Measurements from ENCODE around the gene RRM2.

RRM2 gene

DNA sequence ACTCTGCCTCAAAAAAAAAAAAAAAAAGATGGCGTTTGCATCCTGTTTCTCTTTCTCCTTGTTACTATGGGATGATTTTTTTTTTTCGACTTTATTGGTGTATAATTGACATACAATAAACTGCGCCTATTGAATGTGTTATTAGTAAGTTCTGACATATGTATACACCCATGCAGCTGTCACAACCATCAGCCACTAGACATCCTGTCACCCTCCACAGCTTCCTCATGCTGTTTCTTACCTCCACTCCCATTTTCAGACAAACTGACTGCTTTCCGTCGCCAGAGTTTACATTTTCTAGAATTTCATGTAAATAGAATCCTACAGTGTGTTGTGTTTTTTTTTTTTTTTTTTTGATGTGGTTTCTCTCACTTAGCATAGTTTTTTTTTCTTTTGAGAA is 27.9 kb downstream of the RRM2 start:
- TF ChIP-seq CTCF (IDR thresholded peaks at IDR 0.05; ENCODE audit: extremely low read depth, missing control alignments): no peak
- no peak for DNase-seq (ENCODE audit: low spot score)

- no peak for TF ChIP-seq CTCF (IDR thresholded peaks at IDR 0.05; ENCODE audit: extremely low read depth, missing control alignments)
- DNase-seq (ENCODE audit: low spot score): no peak
Measured at GRCh38 chr2:10151462-10151861, 28.9 kb downstream of the RRM2 start.

GRCh38 chr2:10157293-10157692 is 34.8 kb downstream of the RRM2 start:
- DNase-seq (ENCODE audit: low spot score): no peak

DNA sequence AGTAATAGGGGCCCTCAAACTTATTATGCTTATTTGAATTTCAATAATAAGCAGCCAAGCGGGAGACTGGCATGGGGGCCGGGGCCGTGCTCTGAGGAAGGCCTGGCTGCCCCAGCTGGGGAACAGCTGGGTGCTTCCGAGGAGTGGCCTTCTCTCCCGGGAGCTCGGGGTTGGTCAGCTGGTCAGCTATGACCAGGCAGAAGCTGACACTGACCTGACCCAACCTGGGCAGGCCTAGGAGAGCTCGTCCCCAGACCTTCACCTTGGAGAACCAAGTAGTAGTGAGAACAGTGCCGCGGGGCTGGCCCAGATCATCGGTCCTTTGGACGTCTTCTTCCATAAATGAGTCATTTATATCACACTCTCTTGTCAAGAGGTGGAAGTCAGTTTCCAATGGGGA is 36.1 kb downstream of the RRM2 start:
- TF ChIP-seq CTCF (IDR thresholded peaks at IDR 0.05; ENCODE audit: extremely low read depth, missing control alignments): no peak
- no peak for DNase-seq (ENCODE audit: low spot score)

More at GRCh38 chr2:10157293-10157692, 34.8 kb downstream of the RRM2 start:
- no peak for TF ChIP-seq CTCF (IDR thresholded peaks at IDR 0.05; ENCODE audit: extremely low read depth, missing control alignments)

DNA sequence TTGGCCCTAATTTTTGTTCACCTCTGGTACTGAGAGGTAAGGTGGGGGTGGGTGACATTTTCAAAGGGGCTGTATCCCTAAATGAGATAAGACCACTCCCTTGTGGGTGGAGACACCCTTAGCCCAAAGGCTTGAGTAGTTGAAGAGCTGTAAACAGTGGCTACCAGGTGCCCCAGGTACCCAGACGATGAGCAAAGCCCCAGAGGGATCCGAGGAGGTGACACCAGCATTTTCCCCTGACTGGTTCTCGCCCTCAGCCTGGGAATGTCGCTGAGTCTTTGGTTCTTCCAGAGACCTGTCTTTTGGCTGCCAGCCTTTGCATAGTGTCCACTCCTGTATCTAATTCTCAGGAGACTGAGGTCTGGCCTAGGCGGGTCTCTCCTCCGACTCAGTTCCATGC is 36.5 kb downstream of the RRM2 start:
- no peak for DNase-seq (ENCODE audit: low spot score)
- no peak for TF ChIP-seq CTCF (IDR thresholded peaks at IDR 0.05; ENCODE audit: extremely low read depth, missing control alignments)

- TF ChIP-seq CTCF (IDR thresholded peaks at IDR 0.05; ENCODE audit: extremely low read depth, missing control alignments): no peak
Measured at GRCh38 chr2:10159581-10160131, 37.1 kb downstream of the RRM2 start.

DNA sequence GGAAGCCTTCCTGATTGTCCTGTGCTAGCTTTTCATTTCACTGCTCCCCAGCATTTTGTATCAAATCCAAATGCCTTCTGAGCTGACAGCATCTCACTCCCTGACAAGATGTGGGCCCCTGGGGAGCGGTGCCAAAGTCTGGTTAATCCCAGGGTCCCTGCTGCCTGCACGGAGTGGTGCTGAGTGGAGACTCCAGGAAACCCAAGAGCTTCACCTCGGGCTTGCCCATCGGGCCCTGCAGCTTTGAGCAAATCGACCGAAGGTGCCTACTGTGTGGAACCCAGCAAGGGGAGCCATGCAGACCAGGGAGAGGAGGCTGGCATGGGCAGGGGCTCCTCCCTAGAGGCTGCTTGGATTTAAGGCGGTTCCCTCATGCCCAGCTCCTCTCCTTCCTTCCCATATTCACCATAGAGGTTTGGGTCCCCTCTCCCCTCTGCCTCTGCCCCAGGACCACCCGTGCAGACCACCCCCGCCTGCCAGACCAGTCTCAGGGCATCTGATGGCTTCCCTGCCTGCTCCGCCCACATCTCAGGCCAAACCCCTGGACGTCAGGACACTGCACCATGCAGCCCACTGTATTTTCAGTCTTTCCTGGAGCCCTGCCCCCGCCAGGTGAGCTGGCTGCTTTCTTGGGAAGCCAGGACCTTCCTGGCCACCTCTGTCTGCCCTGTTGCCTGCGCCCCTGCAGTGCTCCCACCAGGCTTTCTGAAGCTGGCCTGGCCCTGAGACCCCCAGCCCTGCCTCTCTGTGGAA is 37.8 kb downstream of the RRM2 start:
- DNase-seq (ENCODE audit: low spot score): no peak
- no peak for TF ChIP-seq CTCF (IDR thresholded peaks at IDR 0.05; ENCODE audit: extremely low read depth, missing control alignments)

More at GRCh38 chr2:10159581-10160131, 37.1 kb downstream of the RRM2 start:
- no peak for DNase-seq (ENCODE audit: low spot score)
